Suprapubic skin (tissue), 4 donors: ENCODE measurements around the gene ZCWPW2. TPM values are rescaled to one million over a fixed set of nuclear protein-coding genes. Genes with fewer than 3 reads are reported as not detected.

ENCODE experiments used
- DNase-seq, 2 donors: peaks; one replicate each; pipeline ENCODE4 v3.0.0-alpha.2; 2019; ENCODE audit warnings: low spot score in 2 of 2
- H3K27ac ChIP-seq: fragments of 200-600 bp; sonication (generic); one replicate; pipeline ENCODE4 v1.5.1; 2019
- H3K27me3 ChIP-seq: fragments of 200-600 bp; sonication (generic); one replicate; pipeline ENCODE4 v1.5.1; 2019
- H3K36me3 ChIP-seq: fragments of 200-600 bp; sonication (generic); one replicate; pipeline ENCODE4 v1.5.1; 2019
- H3K4me1 ChIP-seq: fragments of 200-600 bp; sonication (generic); one replicate; pipeline ENCODE4 v1.5.1; 2019
- H3K4me3 ChIP-seq: fragments of 200-600 bp; sonication (generic); one replicate; pipeline ENCODE4 v1.5.1; 2019; ENCODE audit warnings: mild to moderate bottlenecking
- H3K9me3 ChIP-seq: fragments of 200-600 bp; sonication (generic); one replicate; pipeline ENCODE4 v1.5.1; 2019
- EP300 ChIP-seq: sonication (generic); formaldehyde crosslinking; IDR thresholded peaks from one replicate; pipeline ENCODE4 v1.6.1; 2017; ENCODE audit warnings: antibody characterized with exemption
- POLR2A ChIP-seq, 2 donors: fragments of 450-650 bp; IDR thresholded peaks; one replicate each; pipeline ENCODE4 v1.6.1; 2017; ENCODE audit warnings: antibody characterized with exemption in 2 of 2, mild to moderate bottlenecking in 2 of 2, moderate library complexity in 2 of 2
- POLR2AphosphoS5 ChIP-seq, 3 donors: sonication (generic); formaldehyde crosslinking; IDR thresholded peaks; one replicate each; pipeline ENCODE4 v1.6.1; 2017; ENCODE audit warnings: antibody characterized with exemption in 3 of 3
- WGBS: methylation state at CpG from one replicate; pipeline ENCODE4 v1.1.5; 2018; 5-methylcytosine and 5-hydroxymethylcytosine counted together
- total RNA-seq, 4 donors: library from RNA; depleted of rRNA; stranded (reverse); fragments of >200 nt; gene quantifications; one replicate each; pipeline ENCODE4 v1.1.0, GENCODE V29; 2016
- TF ChIP-seq, protein P1 (sequence below), 2 donors: fragments of 200-600 bp in 1 of 2; fragments of 450-650 bp in 1 of 2; sonication (generic) in 1 of 2; IDR thresholded peaks; one replicate each; pipeline ENCODE4 v1.5.1; 2016 to 2019; ENCODE audit warnings: antibody characterized with exemption in 2 of 2, mild to moderate bottlenecking in 1 of 2, moderate library complexity in 1 of 2

Gene ZCWPW2
- total RNA-seq, 4 donors from 2014 or later: 0.40 to 0.76 (median 0.52) TPM; not detected in 1

GRCh38 chr3:28308196-28308595 lies 40.3 kb upstream of the ZCWPW2 start:
- no peak overlapping the region for H3K27ac ChIP-seq
- no peaks in the 10 kb centered on the region for H3K27me3 ChIP-seq
- no peaks in the 10 kb centered on the region for H3K4me1 ChIP-seq
- no peak overlapping the region for H3K4me3 ChIP-seq
- WGBS: 82% methylated on average over 3 of the region's 3 CpGs
- no peaks in the 10 kb centered on the region for H3K36me3 ChIP-seq
- no peak for TF ChIP-seq POLR2AphosphoS5 (IDR thresholded peaks at IDR 0.05)
- no peak for TF ChIP-seq EP300
- TF ChIP-seq, protein P1, sequence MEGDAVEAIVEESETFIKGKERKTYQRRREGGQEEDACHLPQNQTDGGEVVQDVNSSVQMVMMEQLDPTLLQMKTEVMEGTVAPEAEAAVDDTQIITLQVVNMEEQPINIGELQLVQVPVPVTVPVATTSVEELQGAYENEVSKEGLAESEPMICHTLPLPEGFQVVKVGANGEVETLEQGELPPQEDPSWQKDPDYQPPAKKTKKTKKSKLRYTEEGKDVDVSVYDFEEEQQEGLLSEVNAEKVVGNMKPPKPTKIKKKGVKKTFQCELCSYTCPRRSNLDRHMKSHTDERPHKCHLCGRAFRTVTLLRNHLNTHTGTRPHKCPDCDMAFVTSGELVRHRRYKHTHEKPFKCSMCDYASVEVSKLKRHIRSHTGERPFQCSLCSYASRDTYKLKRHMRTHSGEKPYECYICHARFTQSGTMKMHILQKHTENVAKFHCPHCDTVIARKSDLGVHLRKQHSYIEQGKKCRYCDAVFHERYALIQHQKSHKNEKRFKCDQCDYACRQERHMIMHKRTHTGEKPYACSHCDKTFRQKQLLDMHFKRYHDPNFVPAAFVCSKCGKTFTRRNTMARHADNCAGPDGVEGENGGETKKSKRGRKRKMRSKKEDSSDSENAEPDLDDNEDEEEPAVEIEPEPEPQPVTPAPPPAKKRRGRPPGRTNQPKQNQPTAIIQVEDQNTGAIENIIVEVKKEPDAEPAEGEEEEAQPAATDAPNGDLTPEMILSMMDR (IDR thresholded peaks at IDR 0.05): no peak
- TF ChIP-seq POLR2A (IDR thresholded peaks at IDR 0.05): no peak
- no peak for DNase-seq
- no peaks in the 10 kb centered on the region for H3K9me3 ChIP-seq

- no peaks in the 10 kb centered on the region for H3K27me3 ChIP-seq
- WGBS: 91% methylated on average over 1 of the region's 1 CpG
- no peaks in the 10 kb centered on the region for H3K4me1 ChIP-seq
- peaks cover 15% of the 10 kb centered on the region for H3K36me3 ChIP-seq
- H3K9me3 ChIP-seq: no peaks in the 10 kb centered on the region
- DNase-seq: no peak
- no peak overlapping the region for H3K27ac ChIP-seq
- TF ChIP-seq POLR2A (IDR thresholded peaks at IDR 0.05) (no peak), EP300 (no peak), POLR2AphosphoS5 (IDR thresholded peaks at IDR 0.05) (no peak)
- TF ChIP-seq, protein P1 (IDR thresholded peaks at IDR 0.05): no peak
- H3K4me3 ChIP-seq: no peak overlapping the region
These were observed 32.8 kb upstream of the ZCWPW2 start for GRCh38 chr3:28315711-28316110.

DNA sequence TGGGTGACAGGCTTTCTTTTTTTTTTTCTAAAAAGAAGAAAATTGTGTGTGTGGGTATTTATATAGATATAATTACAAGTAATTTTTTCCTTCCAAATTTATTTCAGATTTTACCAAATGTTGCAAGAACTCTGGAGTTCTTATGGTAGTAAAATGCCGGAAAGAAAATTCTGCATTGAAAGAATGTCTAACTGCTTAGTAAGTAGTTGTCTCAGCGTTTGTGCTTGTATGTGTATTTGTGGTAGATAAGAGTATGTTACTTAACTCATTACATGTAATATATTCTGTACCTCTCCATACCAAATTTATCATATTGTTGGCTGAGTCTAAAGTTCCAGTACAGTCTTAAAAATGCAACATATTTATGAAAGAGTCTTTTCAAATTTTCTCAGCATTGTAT lies 32.3 kb upstream of the ZCWPW2 start:
- H3K9me3 ChIP-seq: no peaks in the 10 kb centered on the region
- peaks cover 20% of the 10 kb centered on the region for H3K36me3 ChIP-seq
- DNase-seq: no peak
- 87% methylated on average over 2 of the region's 2 CpGs for WGBS
- no peak for TF ChIP-seq POLR2AphosphoS5 (IDR thresholded peaks at IDR 0.05)
- TF ChIP-seq, protein P1 (IDR thresholded peaks at IDR 0.05): no peak
- TF ChIP-seq POLR2A (IDR thresholded peaks at IDR 0.05): no peak
- no peak for TF ChIP-seq EP300
- H3K27me3 ChIP-seq: no peaks in the 10 kb centered on the region
- no peak overlapping the region for H3K27ac ChIP-seq
- no peaks in the 10 kb centered on the region for H3K4me1 ChIP-seq
- H3K4me3 ChIP-seq: no peak overlapping the region

DNA sequence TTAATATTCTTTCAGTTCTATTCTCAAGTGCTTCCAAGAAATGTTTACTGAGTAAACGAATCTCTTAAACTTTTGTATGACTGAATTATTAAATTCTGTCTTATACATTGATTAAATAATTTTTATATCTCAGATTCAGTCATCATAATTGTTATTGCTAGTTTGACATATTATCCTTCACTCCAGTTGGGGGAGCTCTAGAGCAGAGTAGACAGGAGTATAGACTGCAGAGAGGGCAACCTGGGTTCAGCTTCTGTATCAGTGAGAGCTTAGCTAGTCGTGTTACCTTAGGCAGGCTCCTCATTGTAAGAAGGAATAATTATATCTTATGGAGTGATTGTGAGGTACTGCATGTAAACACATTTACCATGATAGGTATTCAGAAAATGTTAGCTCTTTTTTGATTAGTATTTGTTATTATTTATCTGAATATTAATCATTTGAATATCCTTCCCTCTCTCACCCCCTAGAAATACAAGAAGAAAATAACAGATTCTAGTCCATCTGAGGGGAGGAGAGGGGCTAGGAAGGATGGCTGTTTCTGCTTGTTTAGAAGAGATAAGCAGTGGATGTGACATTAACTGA lies 31.0 kb upstream of the ZCWPW2 start:
- no peak overlapping the region for H3K27ac ChIP-seq
- no peaks in the 10 kb centered on the region for H3K27me3 ChIP-seq
- H3K4me3 ChIP-seq: no peak overlapping the region
- WGBS: 35% methylated on average over 2 of the region's 2 CpGs
- TF ChIP-seq, protein P1 (IDR thresholded peaks at IDR 0.05): peak in 1 of 2 donors; percentile 51
- TF ChIP-seq POLR2AphosphoS5 (IDR thresholded peaks at IDR 0.05) (no peak), POLR2A (IDR thresholded peaks at IDR 0.05) (no peak), EP300 (no peak)
- H3K36me3 ChIP-seq: peaks cover 27% of the 10 kb centered on the region
- DNase-seq: no peak
- H3K4me1 ChIP-seq: no peaks in the 10 kb centered on the region
- H3K9me3 ChIP-seq: no peaks in the 10 kb centered on the region

DNA sequence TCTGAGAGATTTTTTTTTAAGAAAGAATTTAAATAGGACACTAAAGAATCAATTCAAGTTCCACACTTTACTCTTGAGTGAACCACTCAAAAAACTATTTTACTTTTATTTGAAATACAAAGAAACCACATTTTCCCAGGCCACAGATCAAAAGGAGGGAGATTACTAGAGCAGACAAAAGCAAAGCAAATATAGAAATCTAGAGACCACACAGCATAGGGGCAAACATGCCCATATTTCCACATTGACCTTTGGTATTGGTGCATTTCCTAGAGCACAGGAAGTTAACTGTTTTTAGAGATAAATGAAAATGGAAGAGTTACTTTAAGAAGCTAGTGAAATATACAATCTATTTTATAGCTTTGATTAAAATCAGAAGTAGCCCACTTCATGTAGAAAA lies 27.5 kb upstream of the ZCWPW2 start:
- H3K9me3 ChIP-seq: no peaks in the 10 kb centered on the region
- H3K27ac ChIP-seq: no peak overlapping the region
- no peak for DNase-seq
- no peak overlapping the region for H3K4me3 ChIP-seq
- no peaks in the 10 kb centered on the region for H3K4me1 ChIP-seq
- no peaks in the 10 kb centered on the region for H3K27me3 ChIP-seq
- TF ChIP-seq EP300 (no peak), POLR2A (IDR thresholded peaks at IDR 0.05) (no peak), POLR2AphosphoS5 (IDR thresholded peaks at IDR 0.05) (no peak)
- TF ChIP-seq, protein P1 (IDR thresholded peaks at IDR 0.05): no peak
- H3K36me3 ChIP-seq: peaks cover 54% of the 10 kb centered on the region
